ENCODE data around the gene TANGO2. TPM values are rescaled to one million over a fixed set of nuclear protein-coding genes. Genes with fewer than 3 reads are reported as not detected.

The TANGO2 gene
- total and polyA plus RNA-seq, 7 donors = 20.6 to 73.3 (median 34.9) TPM

GRCh38 chr22:20036535-20037392 lies 15.9 kb downstream of the TANGO2 start:
- Histone ChIP-seq H3K27me3 (ENCODE audit: insufficient read depth in 3 of 3, low read length in 2 of 3) (no peaks in the 10 kb centered on the region), H3K27ac (no peak overlapping the region), H3K4me3 (no peak overlapping the region), H3K9me3 (no peaks in the 10 kb centered on the region), H3K36me3 (ENCODE audit: insufficient read depth in 1 of 2, low read depth in 1 of 2) (peaks cover 0 to 56% of the 10 kb centered on the region in 2 donors), H3K4me1 (peaks cover 20% of the 10 kb centered on the region)
- WGBS, 3 donors = 95 to 96% (median 96%) methylated on average over 25 of the region's 25 CpGs
- intact Hi-C loops (cut with DNase I) = no loop called here
- DNase-seq (no peak), ATAC-seq (no peak)
- TF ChIP-seq CTCF (IDR thresholded peaks at IDR 0.05) = no peak

GRCh38 chr22:20037419-20037818 lies 16.5 kb downstream of the TANGO2 start:
- TF ChIP-seq CTCF (IDR thresholded peaks at IDR 0.05) = no peak
- H3K36me3 ChIP-seq (ENCODE audit: insufficient read depth in 1 of 2, low read depth in 1 of 2) = peaks cover 0 to 58% of the 10 kb centered on the region in 2 donors
- ATAC-seq (no peak), DNase-seq (no peak)
- 87 to 93% (median 89%) methylated on average over 3 of the region's 3 CpGs for WGBS, 3 donors
- no peak overlapping the region for H3K27ac ChIP-seq
- intact Hi-C loops (cut with DNase I) = no loop called here
- H3K9me3 ChIP-seq = no peaks in the 10 kb centered on the region
- H3K27me3 ChIP-seq (ENCODE audit: insufficient read depth in 3 of 3, low read length in 2 of 3) = no peaks in the 10 kb centered on the region
- peaks cover 14% of the 10 kb centered on the region for H3K4me1 ChIP-seq
- no peak overlapping the region for H3K4me3 ChIP-seq

GRCh38 chr22:20038574-20038973 lies 17.7 kb downstream of the TANGO2 start:
- Histone ChIP-seq H3K36me3 (ENCODE audit: insufficient read depth in 1 of 2, low read depth in 1 of 2) (peaks cover 0 to 69% of the 10 kb centered on the region in 2 donors), H3K9me3 (no peaks in the 10 kb centered on the region), H3K4me3 (no peak overlapping the region), H3K4me1 (peaks cover 2% of the 10 kb centered on the region), H3K27me3 (ENCODE audit: insufficient read depth in 3 of 3, low read length in 2 of 3) (no peaks in the 10 kb centered on the region), H3K27ac (no peak overlapping the region)
- DNase-seq (no peak), ATAC-seq (no peak)
- WGBS, 3 donors = 71 to 87% (median 84%) methylated on average over 7 of the region's 7 CpGs
- TF ChIP-seq CTCF (IDR thresholded peaks at IDR 0.05) = no peak
- intact Hi-C loops (cut with DNase I) = no loop called here

- H3K36me3 ChIP-seq (ENCODE audit: insufficient read depth in 1 of 2, low read depth in 1 of 2) = peaks cover 0 to 81% of the 10 kb centered on the region in 2 donors
Observed at GRCh38 chr22:20039683-20040325, 18.9 kb downstream of the TANGO2 start.

More at GRCh38 chr22:20039683-20040325, 18.9 kb downstream of the TANGO2 start:
- intact Hi-C loops (cut with DNase I) = no loop called here
- no peaks in the 10 kb centered on the region for H3K4me1 ChIP-seq
- no peak overlapping the region for H3K27ac ChIP-seq
- H3K27me3 ChIP-seq (ENCODE audit: insufficient read depth in 3 of 3, low read length in 2 of 3) = no peaks in the 10 kb centered on the region
- DNase-seq (no peak), ATAC-seq (no peak)
- H3K9me3 ChIP-seq = no peaks in the 10 kb centered on the region
- H3K4me3 ChIP-seq = no peak overlapping the region
- WGBS, 3 donors = 87 to 92% (median 90%) methylated on average over 9 of the region's 9 CpGs
- TF ChIP-seq CTCF (IDR thresholded peaks at IDR 0.05) = no peak
